ENCODE measurements around the gene AEBP1.

DNA sequence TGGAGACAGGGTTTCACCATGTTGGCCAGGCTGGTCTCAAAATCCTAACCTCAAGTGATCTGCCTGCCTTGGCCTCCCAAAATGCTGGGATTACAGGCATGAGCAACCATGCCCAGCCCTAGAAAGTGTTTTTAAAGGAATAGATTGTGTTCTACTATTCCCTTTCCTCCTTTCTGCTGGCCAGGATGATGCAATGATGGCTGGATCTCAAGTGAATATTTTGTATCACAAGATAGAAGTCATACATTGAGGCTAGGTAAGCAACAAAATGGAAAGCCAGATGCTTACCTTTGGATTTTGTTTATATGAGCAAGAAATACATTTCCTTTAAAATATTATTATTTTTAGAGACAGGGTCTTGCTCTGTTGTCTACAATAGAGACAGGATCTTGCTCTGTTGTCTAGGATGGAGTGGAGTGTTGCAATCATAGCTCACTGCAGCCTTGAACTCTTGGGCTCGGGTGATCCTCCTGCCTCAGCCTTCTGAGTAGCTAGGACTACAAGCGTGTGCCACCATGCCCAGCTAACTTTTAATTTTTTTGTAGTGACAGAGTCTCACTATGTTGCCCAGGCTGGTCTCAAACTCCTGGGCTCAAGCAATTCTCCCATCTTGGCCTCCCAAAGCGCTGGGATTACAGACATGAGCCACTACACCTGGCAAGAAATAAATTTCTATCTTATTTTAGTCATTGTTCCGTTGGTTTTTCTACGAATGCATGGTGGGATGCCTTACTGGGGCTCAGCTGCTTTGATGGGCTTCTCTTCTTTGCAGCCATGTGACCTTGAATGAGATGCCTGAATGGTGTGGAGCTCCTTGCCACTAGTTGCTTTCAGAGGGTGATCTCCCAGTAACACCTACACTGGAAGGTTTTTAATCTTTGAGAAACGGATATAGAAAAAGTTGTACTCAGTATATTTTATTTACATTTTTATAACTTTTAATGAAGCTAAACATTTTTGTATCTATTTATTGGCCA lies 5.8 kb upstream of the AEBP1 start:
- TF ChIP-seq, protein P1, sequence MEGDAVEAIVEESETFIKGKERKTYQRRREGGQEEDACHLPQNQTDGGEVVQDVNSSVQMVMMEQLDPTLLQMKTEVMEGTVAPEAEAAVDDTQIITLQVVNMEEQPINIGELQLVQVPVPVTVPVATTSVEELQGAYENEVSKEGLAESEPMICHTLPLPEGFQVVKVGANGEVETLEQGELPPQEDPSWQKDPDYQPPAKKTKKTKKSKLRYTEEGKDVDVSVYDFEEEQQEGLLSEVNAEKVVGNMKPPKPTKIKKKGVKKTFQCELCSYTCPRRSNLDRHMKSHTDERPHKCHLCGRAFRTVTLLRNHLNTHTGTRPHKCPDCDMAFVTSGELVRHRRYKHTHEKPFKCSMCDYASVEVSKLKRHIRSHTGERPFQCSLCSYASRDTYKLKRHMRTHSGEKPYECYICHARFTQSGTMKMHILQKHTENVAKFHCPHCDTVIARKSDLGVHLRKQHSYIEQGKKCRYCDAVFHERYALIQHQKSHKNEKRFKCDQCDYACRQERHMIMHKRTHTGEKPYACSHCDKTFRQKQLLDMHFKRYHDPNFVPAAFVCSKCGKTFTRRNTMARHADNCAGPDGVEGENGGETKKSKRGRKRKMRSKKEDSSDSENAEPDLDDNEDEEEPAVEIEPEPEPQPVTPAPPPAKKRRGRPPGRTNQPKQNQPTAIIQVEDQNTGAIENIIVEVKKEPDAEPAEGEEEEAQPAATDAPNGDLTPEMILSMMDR (IDR thresholded peaks at IDR 0.05), result no peak
- TF ChIP-seq POLR2A (IDR thresholded peaks at IDR 0.05), result no peak
